ENCODE results near the gene PLEKHH2.
"Not testable (repeated sequence)": the region's sequence is repeated elsewhere in the genome, so short reads cannot be mapped to it uniquely, and the experiment has no call there.

Gene PLEKHH2

DNA sequence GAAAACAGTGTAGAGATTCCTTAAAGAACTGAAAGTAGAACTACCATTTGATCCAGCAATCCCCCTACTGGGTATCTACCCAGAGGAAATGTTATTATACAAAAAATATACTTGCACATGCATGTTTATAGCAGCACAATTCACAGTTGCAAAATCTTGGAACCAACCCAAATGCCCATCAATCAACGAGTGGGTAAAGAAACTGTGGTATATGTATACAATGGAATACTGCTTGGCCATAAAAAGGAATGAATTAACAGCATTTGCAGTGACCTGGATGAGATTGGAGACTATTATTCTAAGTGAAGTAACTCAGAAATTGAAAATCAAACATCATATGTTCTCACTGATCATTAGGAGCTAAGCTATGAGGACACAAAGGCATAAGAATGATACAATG is 36.5 kb upstream of the PLEKHH2 start:
- peak; percentile 82 for TF ChIP-seq ZNF8 (CRISPR knock-in tag; IDR thresholded peaks at IDR 0.05)
- not testable (repeated sequence) for ATAC-seq

GRCh38 chr2:43604674-43605073 is 32.4 kb upstream of the PLEKHH2 start:
- TF ChIP-seq OSR1 (CRISPR knock-in tag; IDR thresholded peaks at IDR 0.05) (no peak), ZFP30 (CRISPR knock-in tag; IDR thresholded peaks at IDR 0.05) (no peak), ZNF70 (CRISPR knock-in tag; IDR thresholded peaks at IDR 0.05) (no peak), ZNF8 (CRISPR knock-in tag; IDR thresholded peaks at IDR 0.05) (no peak), CSDC2 (CRISPR knock-in tag; IDR thresholded peaks at IDR 0.05) (no peak), ARNTL (CRISPR knock-in tag; IDR thresholded peaks at IDR 0.05; ENCODE audit: borderline replicate concordance, low read depth) (no peak), TOX (CRISPR knock-in tag; IDR thresholded peaks at IDR 0.05; ENCODE audit: borderline replicate concordance) (no peak), ZNF565 (CRISPR knock-in tag; conservative IDR thresholded peaks at IDR 0.05; ENCODE audit: low read depth) (no peak), RARB (CRISPR knock-in tag; IDR thresholded peaks at IDR 0.05) (no peak), ESRRG (CRISPR knock-in tag; IDR thresholded peaks at IDR 0.05) (no peak), ZC3H10 (CRISPR knock-in tag; IDR thresholded peaks at IDR 0.05) (no peak), CREB5 (CRISPR knock-in tag; IDR thresholded peaks at IDR 0.05; ENCODE audit: low read depth) (no peak), CSRNP3 (CRISPR knock-in tag; IDR thresholded peaks at IDR 0.05) (no peak), PPARA (CRISPR knock-in tag; IDR thresholded peaks at IDR 0.05; ENCODE audit: borderline replicate concordance) (no peak)
- TF ChIP-seq, protein P1, sequence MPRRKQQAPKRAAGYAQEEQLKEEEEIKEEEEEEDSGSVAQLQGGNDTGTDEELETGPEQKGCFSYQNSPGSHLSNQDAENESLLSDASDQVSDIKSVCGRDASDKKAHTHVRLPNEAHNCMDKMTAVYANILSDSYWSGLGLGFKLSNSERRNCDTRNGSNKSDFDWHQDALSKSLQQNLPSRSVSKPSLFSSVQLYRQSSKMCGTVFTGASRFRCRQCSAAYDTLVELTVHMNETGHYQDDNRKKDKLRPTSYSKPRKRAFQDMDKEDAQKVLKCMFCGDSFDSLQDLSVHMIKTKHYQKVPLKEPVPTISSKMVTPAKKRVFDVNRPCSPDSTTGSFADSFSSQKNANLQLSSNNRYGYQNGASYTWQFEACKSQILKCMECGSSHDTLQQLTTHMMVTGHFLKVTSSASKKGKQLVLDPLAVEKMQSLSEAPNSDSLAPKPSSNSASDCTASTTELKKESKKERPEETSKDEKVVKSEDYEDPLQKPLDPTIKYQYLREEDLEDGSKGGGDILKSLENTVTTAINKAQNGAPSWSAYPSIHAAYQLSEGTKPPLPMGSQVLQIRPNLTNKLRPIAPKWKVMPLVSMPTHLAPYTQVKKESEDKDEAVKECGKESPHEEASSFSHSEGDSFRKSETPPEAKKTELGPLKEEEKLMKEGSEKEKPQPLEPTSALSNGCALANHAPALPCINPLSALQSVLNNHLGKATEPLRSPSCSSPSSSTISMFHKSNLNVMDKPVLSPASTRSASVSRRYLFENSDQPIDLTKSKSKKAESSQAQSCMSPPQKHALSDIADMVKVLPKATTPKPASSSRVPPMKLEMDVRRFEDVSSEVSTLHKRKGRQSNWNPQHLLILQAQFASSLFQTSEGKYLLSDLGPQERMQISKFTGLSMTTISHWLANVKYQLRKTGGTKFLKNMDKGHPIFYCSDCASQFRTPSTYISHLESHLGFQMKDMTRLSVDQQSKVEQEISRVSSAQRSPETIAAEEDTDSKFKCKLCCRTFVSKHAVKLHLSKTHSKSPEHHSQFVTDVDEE (CRISPR knock-in tag; IDR thresholded peaks at IDR 0.05) = no peak
- no peak; the same call in 1 of the 3 replicates for ATAC-seq

DNA sequence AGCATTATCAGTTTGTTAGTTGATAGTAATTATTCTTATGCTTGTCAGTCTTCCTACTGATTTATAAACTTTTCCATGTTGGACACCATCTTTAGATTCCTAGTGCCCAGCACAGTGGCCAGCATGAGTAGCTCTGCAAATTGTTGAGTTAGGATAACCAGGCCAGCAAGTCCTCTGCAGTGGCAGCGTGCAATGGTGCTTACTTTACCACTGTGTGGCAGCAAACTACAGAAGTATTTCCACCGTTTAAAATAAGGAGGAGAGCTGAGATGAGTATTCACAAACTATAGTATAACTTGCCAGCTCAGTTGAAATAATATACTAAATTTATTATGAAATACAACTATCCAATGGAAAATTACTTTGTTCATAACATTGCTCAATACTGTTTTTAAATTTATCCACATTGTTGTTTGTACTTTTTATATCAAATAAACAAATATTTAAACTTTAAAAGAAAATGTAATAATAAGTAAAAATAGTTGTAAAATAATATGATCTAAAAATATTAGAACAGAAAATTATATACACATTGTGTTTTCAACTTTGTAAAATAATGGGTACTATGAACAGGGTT is 31.9 kb upstream of the PLEKHH2 start:
- ATAC-seq = peak; percentile 96
- TF ChIP-seq ESRRG (CRISPR knock-in tag; IDR thresholded peaks at IDR 0.05) (no peak), ZNF70 (CRISPR knock-in tag; IDR thresholded peaks at IDR 0.05) (no peak), CSDC2 (CRISPR knock-in tag; IDR thresholded peaks at IDR 0.05) (no peak), ZFP3 (CRISPR knock-in tag; IDR thresholded peaks at IDR 0.05) (no peak), PPARA (CRISPR knock-in tag; IDR thresholded peaks at IDR 0.05; ENCODE audit: borderline replicate concordance) (no peak), ZNF565 (CRISPR knock-in tag; conservative IDR thresholded peaks at IDR 0.05; ENCODE audit: low read depth) (no peak), GLIS3 (CRISPR knock-in tag; IDR thresholded peaks at IDR 0.05) (no peak), ZNF8 (CRISPR knock-in tag; IDR thresholded peaks at IDR 0.05) (no peak), RARB (CRISPR knock-in tag; IDR thresholded peaks at IDR 0.05) (no peak), CSRNP3 (CRISPR knock-in tag; IDR thresholded peaks at IDR 0.05) (no peak)
- TF ChIP-seq, protein P2, sequence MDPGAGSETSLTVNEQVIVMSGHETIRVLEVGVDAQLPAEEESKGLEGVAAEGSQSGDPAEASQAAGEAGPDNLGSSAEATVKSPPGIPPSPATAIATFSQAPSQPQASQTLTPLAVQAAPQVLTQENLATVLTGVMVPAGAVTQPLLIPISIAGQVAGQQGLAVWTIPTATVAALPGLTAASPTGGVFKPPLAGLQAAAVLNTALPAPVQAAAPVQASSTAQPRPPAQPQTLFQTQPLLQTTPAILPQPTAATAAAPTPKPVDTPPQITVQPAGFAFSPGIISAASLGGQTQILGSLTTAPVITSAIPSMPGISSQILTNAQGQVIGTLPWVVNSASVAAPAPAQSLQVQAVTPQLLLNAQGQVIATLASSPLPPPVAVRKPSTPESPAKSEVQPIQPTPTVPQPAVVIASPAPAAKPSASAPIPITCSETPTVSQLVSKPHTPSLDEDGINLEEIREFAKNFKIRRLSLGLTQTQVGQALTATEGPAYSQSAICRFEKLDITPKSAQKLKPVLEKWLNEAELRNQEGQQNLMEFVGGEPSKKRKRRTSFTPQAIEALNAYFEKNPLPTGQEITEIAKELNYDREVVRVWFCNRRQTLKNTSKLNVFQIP (CRISPR knock-in tag; IDR thresholded peaks at IDR 0.05; ENCODE audit: borderline replicate concordance, low read depth) = no peak
- TF ChIP-seq, protein P3, sequence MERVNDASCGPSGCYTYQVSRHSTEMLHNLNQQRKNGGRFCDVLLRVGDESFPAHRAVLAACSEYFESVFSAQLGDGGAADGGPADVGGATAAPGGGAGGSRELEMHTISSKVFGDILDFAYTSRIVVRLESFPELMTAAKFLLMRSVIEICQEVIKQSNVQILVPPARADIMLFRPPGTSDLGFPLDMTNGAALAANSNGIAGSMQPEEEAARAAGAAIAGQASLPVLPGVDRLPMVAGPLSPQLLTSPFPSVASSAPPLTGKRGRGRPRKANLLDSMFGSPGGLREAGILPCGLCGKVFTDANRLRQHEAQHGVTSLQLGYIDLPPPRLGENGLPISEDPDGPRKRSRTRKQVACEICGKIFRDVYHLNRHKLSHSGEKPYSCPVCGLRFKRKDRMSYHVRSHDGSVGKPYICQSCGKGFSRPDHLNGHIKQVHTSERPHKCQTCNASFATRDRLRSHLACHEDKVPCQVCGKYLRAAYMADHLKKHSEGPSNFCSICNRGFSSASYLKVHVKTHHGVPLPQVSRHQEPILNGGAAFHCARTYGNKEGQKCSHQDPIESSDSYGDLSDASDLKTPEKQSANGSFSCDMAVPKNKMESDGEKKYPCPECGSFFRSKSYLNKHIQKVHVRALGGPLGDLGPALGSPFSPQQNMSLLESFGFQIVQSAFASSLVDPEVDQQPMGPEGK (CRISPR knock-in tag; IDR thresholded peaks at IDR 0.05; ENCODE audit: borderline replicate concordance) = no peak

Data from SK-N-SH treated with all-trans-retinoic acid at 6 μM for 48 hours (cell line).